H1 (cell line): ENCODE measurements around the gene SF3B1. TPM values are rescaled to one million over a fixed set of nuclear protein-coding genes. Genes with fewer than 3 reads are reported as not detected.

Experiments
- CTCF ChIA-PET: fragments of 300-600 bp; sonication (Branson Sonifier 250); formaldehyde crosslinking; loops from one replicate; lab custom pipeline; 2021; ENCODE audit not compliant: partially characterized antibody; lab: Charles Lee
- POLR2A ChIA-PET: fragments of 300-600 bp; sonication (Branson Sonifier 250); formaldehyde crosslinking; loops from one replicate; lab custom pipeline; 2021; ENCODE audit warnings: inconsistent platforms; ENCODE audit not compliant: partially characterized antibody; lab: Charles Lee
- DNase-seq, 2 experiments: peaks; one replicate each; pipeline versions ENCODE4 v3.0.0 to v3.0.0-alpha.2; 2010 to 2022; ENCODE audit warnings: low spot score in 2 of 2, low read depth in 1 of 2, mixed read lengths in 1 of 2
- FAIRE-seq: peaks from 2 replicates; lab custom pipeline; 2011; peaks lifted over from hg19 to GRCh38; lab: Jason Lieb, UNC
- H2AFZ ChIP-seq: 2 replicates; pipeline ENCODE4 v1.8.1; 2012; ENCODE audit warnings: low read length, inconsistent platforms
- H2AK5ac ChIP-seq: 2 replicates; pipeline ENCODE4 v1.6.1; 2013; ENCODE audit warnings: low read depth, low read length
- H2BK120ac ChIP-seq: replicated peaks from 2 replicates; pipeline ENCODE3; 2013; ENCODE audit warnings: low read depth, low read length, inconsistent platforms
- H2BK12ac ChIP-seq: 2 replicates; pipeline ENCODE4 v1.6.1; 2013; ENCODE audit warnings: low read depth, low read length
- H2BK15ac ChIP-seq: 2 replicates; pipeline ENCODE4 v1.6.1; 2013; ENCODE audit warnings: low read length
- H2BK20ac ChIP-seq: 2 replicates; pipeline ENCODE4 v1.6.1; 2013; ENCODE audit warnings: low read length
- H2BK5ac ChIP-seq: 2 replicates; pipeline ENCODE4 v1.6.1; 2013; ENCODE audit warnings: low read depth, low read length
- H3K14ac ChIP-seq: 2 replicates; pipeline ENCODE4 v1.6.1; 2013; ENCODE audit warnings: inconsistent platforms; ENCODE audit not compliant: insufficient read length
- H3K18ac ChIP-seq: 2 replicates; pipeline ENCODE4 v1.6.1; 2013; ENCODE audit warnings: low read length; ENCODE audit errors: extremely low read depth
- H3K23ac ChIP-seq: 2 replicates; pipeline ENCODE4 v1.6.1; 2013; ENCODE audit warnings: inconsistent platforms; ENCODE audit not compliant: insufficient read length
- H3K23me2 ChIP-seq: 2 replicates; pipeline ENCODE4 v1.6.1; 2013; ENCODE audit warnings: low read depth, low read length
- H3K27ac ChIP-seq: 2 replicates; pipeline ENCODE4 v1.6.1; 2011; ENCODE audit warnings: low read depth, low read length, inconsistent platforms
- H3K27me3 ChIP-seq, 4 experiments: replicated peaks in 1 of 4; 1 replicate in 1 of 4; 2 replicates in 3 of 4; pipeline versions ENCODE4 v1.6.1 to v1.8.1; 2011 to 2013; ENCODE audit warnings: low read length in 3 of 4, mild to moderate bottlenecking in 3 of 4, inconsistent platforms in 2 of 4, mixed read lengths in 2 of 4, moderate library complexity in 1 of 4; ENCODE audit not compliant: control insufficient read depth in 3 of 4, insufficient read depth in 3 of 4; ENCODE audit errors: extremely low read depth in 1 of 4
- H3K36me3 ChIP-seq, 4 experiments: 2 replicates each; pipeline versions ENCODE4 v1.6.1 to v1.8.1; 2011 to 2013; ENCODE audit warnings: mild to moderate bottlenecking in 4 of 4, low read length in 3 of 4, moderate library complexity in 2 of 4, control low read depth in 1 of 4, inconsistent platforms in 1 of 4; ENCODE audit not compliant: insufficient read depth in 4 of 4, control insufficient read depth in 2 of 4
- H3K4ac ChIP-seq: replicated peaks from 2 replicates; pipeline ENCODE3; 2013; ENCODE audit warnings: low read length, low read depth, mixed read lengths, inconsistent platforms; ENCODE audit not compliant: insufficient read length
- H3K4me1 ChIP-seq, 4 experiments: replicated peaks in 1 of 4; 1 replicate in 1 of 4; 2 replicates in 3 of 4; pipeline versions ENCODE4 v1.6.1 to v1.8.1; 2011 to 2013; ENCODE audit warnings: low read length in 3 of 4, inconsistent platforms in 2 of 4, mixed read lengths in 1 of 4; ENCODE audit not compliant: insufficient read depth in 4 of 4, control insufficient read depth in 3 of 4
- H3K4me2 ChIP-seq, 2 experiments: 2 replicates each; pipeline versions ENCODE4 v1.6.1 to v1.8.1; 2011 to 2013; ENCODE audit warnings: low read depth in 2 of 2, low read length in 2 of 2, control low read depth in 1 of 2, inconsistent platforms in 1 of 2, mild to moderate bottlenecking in 1 of 2; ENCODE audit not compliant: insufficient read depth in 1 of 2
- H3K4me3 ChIP-seq, 4 experiments: fragments of 200-600, 300-600 bp in 1 of 4; sonication (generic), shearing (Covaris generic), sonication (Bioruptor Twin) in 1 of 4; 2 replicates each; pipeline versions ENCODE4 v1.5.1 to v1.8.1; 2011 to 2016; ENCODE audit warnings: low read length in 4 of 4, low read depth in 3 of 4, control low read depth in 2 of 4, inconsistent platforms in 2 of 4, mild to moderate bottlenecking in 2 of 4, mixed read lengths in 1 of 4, moderate library complexity in 1 of 4; ENCODE audit not compliant: insufficient read depth in 2 of 4; ENCODE audit errors: extremely low read depth in 1 of 4
- H3K56ac ChIP-seq: replicated peaks from 2 replicates; pipeline ENCODE3; 2013; ENCODE audit warnings: low read depth, mild to moderate bottlenecking, mixed read lengths, low read length, inconsistent platforms; ENCODE audit not compliant: insufficient read length
- H3K79me1 ChIP-seq: 2 replicates; pipeline ENCODE4 v1.6.1; 2013; ENCODE audit warnings: low read depth, low read length, control low read depth
- H3K79me2 ChIP-seq, 2 experiments: 2 replicates each; pipeline versions ENCODE4 v1.6.1 to v1.8.1; 2012 to 2013; ENCODE audit warnings: low read length in 2 of 2, mild to moderate bottlenecking in 2 of 2, inconsistent platforms in 1 of 2; ENCODE audit not compliant: insufficient read depth in 2 of 2, control insufficient read depth in 1 of 2
- H3K9ac ChIP-seq, 4 experiments: replicated peaks in 1 of 4; 1 replicate in 1 of 4; 2 replicates in 3 of 4; pipeline versions ENCODE4 v1.6.1 to v1.8.1; 2011 to 2013; ENCODE audit warnings: low read depth in 3 of 4, low read length in 3 of 4, control low read depth in 2 of 4, mild to moderate bottlenecking in 2 of 4, moderate library complexity in 2 of 4, inconsistent platforms in 1 of 4; ENCODE audit errors: extremely low read depth in 1 of 4
- H3K9me3 ChIP-seq, 2 experiments: 2 replicates each; pipeline versions ENCODE4 v1.6.1 to v1.8.1; 2012 to 2013; ENCODE audit warnings: mild to moderate bottlenecking in 2 of 2, moderate library complexity in 2 of 2, control low read depth in 1 of 2, inconsistent platforms in 1 of 2, low read depth in 1 of 2, low read length in 1 of 2, mixed read lengths in 1 of 2; ENCODE audit not compliant: insufficient read depth in 2 of 2
- H4K20me1 ChIP-seq, 2 experiments: replicated peaks in 1 of 2; 2 replicates each; pipeline versions ENCODE3 to v1.8.1; 2011 to 2013; ENCODE audit warnings: inconsistent platforms in 2 of 2, low read length in 2 of 2, mild to moderate bottlenecking in 1 of 2; ENCODE audit not compliant: insufficient read depth in 2 of 2, control insufficient read depth in 1 of 2
- H4K5ac ChIP-seq: 2 replicates; pipeline ENCODE4 v1.6.1; 2013; ENCODE audit warnings: low read length, low read depth, mixed read lengths, inconsistent platforms; ENCODE audit not compliant: insufficient read length
- H4K8ac ChIP-seq: 2 replicates; pipeline ENCODE4 v1.8.0; 2013; ENCODE audit warnings: mild to moderate bottlenecking, moderate library complexity, low read length, inconsistent platforms; ENCODE audit not compliant: insufficient read depth; ENCODE audit errors: extremely low read depth
- H4K91ac ChIP-seq: replicated peaks from 2 replicates; pipeline ENCODE3; 2013; ENCODE audit warnings: low read length, mixed read lengths, inconsistent platforms; ENCODE audit not compliant: insufficient read length
- BCL11A ChIP-seq, 2 experiments: IDR thresholded peaks; one replicate each; pipeline ENCODE4 v1.6.1; 2011; ENCODE audit warnings: low read depth in 2 of 2, low read length in 2 of 2, mild to moderate bottlenecking in 2 of 2
- BRCA1 ChIP-seq: IDR thresholded peaks from 2 replicates; pipeline ENCODE4 v1.6.1; 2012; ENCODE audit warnings: low read depth, low read length, improper control_type of control experiment
- CBX8 ChIP-seq: fragments of 300-800, 300-1000 bp; sonication (generic); IDR thresholded peaks from 2 replicates; pipeline ENCODE4 v1.7.1; 2016; ENCODE audit warnings: low read depth, low read length, borderline replicate concordance
- WGBS, 2 experiments: shearing (Covaris generic) in 1 of 2; methylation state at CpG; one replicate each; pipeline versions ENCODE4 v1.1.6 to v1.1.7; 2013 to 2015; ENCODE audit warnings: low lambda C conversion rate in 2 of 2, mixed read lengths in 2 of 2, inconsistent platforms in 1 of 2, low coverage in 1 of 2, missing lambda C conversion rate in 1 of 2; ENCODE audit not compliant: insufficient replicate concordance in 2 of 2, insufficient coverage in 1 of 2, insufficient read length in 1 of 2; ENCODE audit errors: extremely low coverage in 1 of 2, missing lambda C conversion rate in 1 of 2; 5-methylcytosine and 5-hydroxymethylcytosine counted together
- polyA plus RNA-seq, 7 experiments: library from polyadenylated mRNA; depleted of rRNA in 3 of 7; stranded (reverse) in 5 of 7; unstranded in 2 of 7; fragments of >200 nt in 5 of 7; fragments of 200-250 nt in 2 of 7; gene quantifications; 1 replicate in 5 of 7; 2 replicates in 1 of 7; 4 replicates in 1 of 7; pipeline versions ENCODE4 v1.2.1 to v1.2.3, GENCODE V29; 2011 to 2013; ENCODE audit warnings: missing spikeins in 2 of 7, mixed read lengths in 2 of 7
- total RNA-seq: library from RNA; stranded (reverse); fragmentation: NEBNext Ultra II Directional; extraction: Animal tissue kit (Norgen Biotek cat#: 25700); gene quantifications from 2 replicates; pipeline ENCODE4 v1.2.1, GENCODE V29; 2021

SF3B1 gene
- total and polyA plus RNA-seq, 2 of the 8 experiments (the other 6 are each of a cell fraction or from before 2014, with no cell fraction given), result 320 to 403 TPM

DNA sequence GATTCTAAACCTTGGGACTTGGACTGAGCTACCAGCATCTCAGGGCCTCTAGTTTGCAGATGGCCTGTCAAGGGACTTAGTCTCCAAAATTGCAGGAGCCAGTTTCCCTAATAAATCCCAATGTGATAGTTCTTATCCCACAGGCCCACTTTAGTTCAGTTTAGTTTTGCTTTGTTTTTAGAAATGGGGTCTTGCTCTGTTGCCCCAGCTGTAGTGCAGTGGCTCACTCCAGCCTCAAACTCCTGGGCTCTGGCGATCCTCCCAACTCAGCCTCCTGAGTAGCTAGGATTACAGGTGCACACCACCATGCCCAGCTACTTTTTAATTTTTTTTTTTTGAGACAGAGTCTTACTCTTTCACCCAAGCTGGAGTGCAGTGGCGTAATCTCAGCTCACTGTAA is 2.6 kb upstream of the SF3B1 start:
- no peak overlapping the region for H3K27ac ChIP-seq
- FAIRE-seq, result no peak
- H3K56ac ChIP-seq, result no peak overlapping the region
- no peak overlapping the region for H3K14ac ChIP-seq
- WGBS, 2 experiments, result 95% methylated on average over 2 of the region's 2 CpGs; no CpG with 5 or more reads in 1 of the 2 experiments
- H2BK20ac ChIP-seq, result no peak overlapping the region
- H3K27me3 ChIP-seq, result no peaks in the 10 kb centered on the region
- no peak overlapping the region for H4K91ac ChIP-seq
- H3K36me3 ChIP-seq, result no peaks in the 10 kb centered on the region
- no peak overlapping the region for H2AK5ac ChIP-seq
- peaks cover 24 to 35% of the 10 kb centered on the region in 2 experiments for H3K79me2 ChIP-seq
- H3K4me1 ChIP-seq, result peaks cover 0 to 4% (median 1%) of the 10 kb centered on the region in 4 experiments; a peak in 2 of 7 replicates
- no peak overlapping the region for H3K4me3 ChIP-seq
- no peak overlapping the region for H3K9ac ChIP-seq
- H2AFZ ChIP-seq, result no peak overlapping the region
- H3K79me1 ChIP-seq, result peaks cover 5% of the 10 kb centered on the region; the same call in 1 of the 2 replicates
- peaks cover 6% of the 10 kb centered on the region for H3K23me2 ChIP-seq
- ChIA-PET CTCF (interaction anchor here (0.6 to 1.3 kb wide), 3 partner anchors 13 to 69 kb away, joined by 3 to 5 read pairs (median 4); no protein-coding TSS in a partner anchor), POLR2A (interaction anchor here (0.6 to 0.7 kb wide), 2 partner anchors 12 to 35 kb away, joined by 3 to 5 read pairs; no protein-coding TSS in a partner anchor)
- H4K8ac ChIP-seq, result no peak overlapping the region
- no peak overlapping the region for H2BK15ac ChIP-seq
- H3K4me2 ChIP-seq, result no peak overlapping the region
- TF ChIP-seq BCL11A (IDR thresholded peaks at IDR 0.05; ENCODE audit: low read depth in 2 of 2, low read length in 2 of 2) (no peak), BRCA1 (no peak), CBX8 (no peak)
- no peak overlapping the region for H2BK120ac ChIP-seq
- H4K20me1 ChIP-seq, result peaks cover 3 to 6% of the 10 kb centered on the region in 2 experiments
- no peak for DNase-seq
- no peak overlapping the region for H3K4ac ChIP-seq
- no peak overlapping the region for H3K18ac ChIP-seq
- H4K5ac ChIP-seq, result no peak overlapping the region
- H2BK12ac ChIP-seq, result no peak overlapping the region
- H3K23ac ChIP-seq, result no peak overlapping the region
- H2BK5ac ChIP-seq, result no peak overlapping the region
- H3K9me3 ChIP-seq, result no peaks in the 10 kb centered on the region
